HCT116 (cell line): ENCODE results near the gene RAB27B. TPM values are rescaled to one million over a fixed set of nuclear protein-coding genes. Genes with fewer than 3 reads are reported as not detected.

Source experiments
- ATAC-seq: fragments of 200-7000 bp; cut with Tn5 transposase; 2 replicates; pipeline ENCODE4 v1.9.1; 2020; ENCODE audit warnings: mild to moderate bottlenecking, moderate library complexity
- BruUV-seq: library from RNA; stranded (reverse); fragments of 400-500 nt; replicated peaks from 2 replicates; lab custom pipeline; 2021; lab: Mats Ljungman, UMichigan
- CTCF ChIA-PET: fragments of 300-600 bp; sonication (Branson Sonifier 250); formaldehyde crosslinking; loops from one replicate; lab custom pipeline; 2021; ENCODE audit warnings: antibody characterized with exemption; lab: Charles Lee
- POLR2A ChIA-PET: fragments of 300-600, 350-600 bp; sonication (Branson Sonifier 250); formaldehyde crosslinking; loops from one replicate; lab custom pipeline; 2021; ENCODE audit warnings: antibody characterized with exemption; lab: Charles Lee
- RAD21 ChIA-PET, 2 experiments: fragments of 300-600 bp; sonication (Branson Sonifier 250); formaldehyde crosslinking; loops; one replicate each; lab custom pipeline; 2023; ENCODE audit warnings: low total read pairs in 2 of 2; ENCODE audit not compliant: uncharacterized antibody in 2 of 2, unreplicated experiment in 2 of 2, low non-redundant PET in 1 of 2; lab: Charles Lee
- DNase-seq: peaks from one replicate; pipeline ENCODE4 v3.0.0-alpha.2; 2010; ENCODE audit warnings: low read depth, low spot score
- H2AFZ ChIP-seq: fragments of 200-600 bp; shearing (Covaris generic), sonication (generic); 2 replicates; pipeline ENCODE4 v1.6.1; 2017; ENCODE audit warnings: low read depth, mixed run types, mixed read lengths, antibody characterized with exemption, low read length; ENCODE audit not compliant: poor library complexity, severe bottlenecking
- H3K27ac ChIP-seq: 2 replicates; pipeline ENCODE4 v1.5.1; 2012; ENCODE audit warnings: low read depth, low read length
- H3K27me3 ChIP-seq: fragments of 200-600 bp; sonication (generic); 2 replicates; pipeline ENCODE4 v1.6.1; 2016; ENCODE audit warnings: mixed run types, low read length, mixed read lengths; ENCODE audit not compliant: insufficient read depth
- H3K36me3 ChIP-seq, 2 experiments: fragments of 200-500 bp in 1 of 2; fragments of 200-600 bp in 1 of 2; sonication (Bioruptor generic) in 1 of 2; sonication (generic) in 1 of 2; 2 replicates each; pipeline versions ENCODE4 v1.5.1 to v1.6.1; 2014 to 2016; ENCODE audit warnings: low read length in 2 of 2, inconsistent platforms in 1 of 2, mixed read lengths in 1 of 2, mixed run types in 1 of 2; ENCODE audit not compliant: insufficient read depth in 2 of 2, control insufficient read depth in 1 of 2
- H3K4me1 ChIP-seq, 2 experiments: fragments of 200-600 bp in 1 of 2; sonication (generic) in 1 of 2; 2 replicates each; pipeline versions ENCODE4 v1.5.1 to v1.6.1; 2012 to 2017; ENCODE audit warnings: low read length in 2 of 2, inconsistent platforms in 1 of 2, mild to moderate bottlenecking in 1 of 2, mixed read lengths in 1 of 2, mixed run types in 1 of 2, moderate library complexity in 1 of 2; ENCODE audit not compliant: insufficient read depth in 2 of 2, control insufficient read depth in 1 of 2
- H3K4me2 ChIP-seq: fragments of 200-600 bp; sonication (generic); 2 replicates; pipeline ENCODE4 v1.6.1; 2017; ENCODE audit warnings: mixed run types, low read length, mixed read lengths
- H3K4me3 ChIP-seq, 2 experiments: fragments of 200-600 bp in 1 of 2; sonication (generic) in 1 of 2; replicated peaks in 1 of 2; 2 replicates each; pipeline ENCODE4 v1.5.1; 2011 to 2016; ENCODE audit warnings: low read length in 2 of 2, control low read depth in 1 of 2, low read depth in 1 of 2, mild to moderate bottlenecking in 1 of 2, mixed read lengths in 1 of 2, mixed run types in 1 of 2
- H3K79me2 ChIP-seq: fragments of 200-600 bp; sonication (generic); 2 replicates; pipeline ENCODE4 v1.6.1; 2017; ENCODE audit warnings: mild to moderate bottlenecking, mixed run types, low read length, moderate library complexity, mixed read lengths; ENCODE audit not compliant: insufficient read depth
- H3K9ac ChIP-seq: fragments of 200-600 bp; sonication (generic); 2 replicates; pipeline ENCODE4 v1.6.1; 2016; ENCODE audit warnings: low read length, mixed read lengths
- H3K9me2 ChIP-seq: fragments of 200-600 bp; sonication (generic), shearing (Covaris generic); 2 replicates; pipeline ENCODE4 v1.6.1; 2017; ENCODE audit warnings: mixed run types, mild to moderate bottlenecking, moderate library complexity; ENCODE audit not compliant: insufficient read depth
- H3K9me3 ChIP-seq, 2 experiments: fragments of 200-500 bp in 1 of 2; fragments of 200-600 bp in 1 of 2; sonication (Bioruptor generic) in 1 of 2; sonication (generic) in 1 of 2; 2 replicates each; pipeline ENCODE4 v1.6.1; 2014 to 2017; ENCODE audit warnings: low read length in 2 of 2, mixed read lengths in 2 of 2, inconsistent platforms in 1 of 2, low read depth in 1 of 2, mild to moderate bottlenecking in 1 of 2, mixed run types in 1 of 2, moderate library complexity in 1 of 2; ENCODE audit not compliant: control insufficient read depth in 1 of 2, insufficient read depth in 1 of 2
- H4K20me1 ChIP-seq: fragments of 200-600 bp; sonication (generic), shearing (Covaris generic); 2 replicates; pipeline ENCODE4 v1.6.1; 2017; ENCODE audit warnings: mixed run types, mild to moderate bottlenecking, moderate library complexity; ENCODE audit not compliant: insufficient read depth
- CEBPB ChIP-seq: IDR thresholded peaks from 2 replicates; pipeline ENCODE4 v1.6.1; 2012; ENCODE audit warnings: low read depth
- CTCF ChIP-seq, 3 experiments: fragments of 200-600 bp in 1 of 3; sonication (generic) in 1 of 3; IDR thresholded peaks in 2 of 3; conservative IDR thresholded peaks in 1 of 3; 2 replicates each; pipeline ENCODE4 v1.5.1; 2012 to 2017; ENCODE audit warnings: low read depth in 2 of 3, low read length in 2 of 3, antibody characterized with exemption in 1 of 3, borderline replicate concordance in 1 of 3, control low read depth in 1 of 3, mild to moderate bottlenecking in 1 of 3, mixed read lengths in 1 of 3, mixed run types in 1 of 3, moderate library complexity in 1 of 3; ENCODE audit not compliant: insufficient read depth in 1 of 3
- EGR1 ChIP-seq: IDR thresholded peaks from 2 replicates; pipeline ENCODE4 v1.6.1; 2012; ENCODE audit warnings: low read depth
- EZH2 ChIP-seq: fragments of 200-600 bp; sonication (generic); IDR thresholded peaks from 2 replicates; pipeline ENCODE4 v1.6.1; 2017; ENCODE audit warnings: antibody characterized with exemption, mixed run types
- EZH2phosphoT487 ChIP-seq: fragments of 200-600 bp; IDR thresholded peaks from 2 replicates; pipeline ENCODE4 v1.6.1; 2018; ENCODE audit warnings: antibody characterized with exemption, borderline replicate concordance
- FOSL1 ChIP-seq: IDR thresholded peaks from 2 replicates; pipeline ENCODE4 v1.6.1; 2012; ENCODE audit warnings: low read depth
- JUND ChIP-seq: IDR thresholded peaks from 2 replicates; pipeline ENCODE4 v1.6.1; 2012
- POLR2A ChIP-seq: IDR thresholded peaks from 2 replicates; pipeline ENCODE4 v1.7.0; 2011; ENCODE audit warnings: borderline replicate concordance; ENCODE audit not compliant: insufficient read depth, insufficient read length; ENCODE audit errors: extremely low read depth
- POLR2AphosphoS5 ChIP-seq: IDR thresholded peaks from 2 replicates; pipeline ENCODE4 v1.6.1; 2011; ENCODE audit warnings: mild to moderate bottlenecking, low read depth, low read length, moderate library complexity
- SIN3A ChIP-seq: IDR thresholded peaks from 2 replicates; pipeline ENCODE4 v1.6.1; 2012; ENCODE audit warnings: low read depth
- SP1 ChIP-seq: IDR thresholded peaks from 2 replicates; pipeline ENCODE4 v1.6.1; 2012; ENCODE audit warnings: low read depth
- SRF ChIP-seq: IDR thresholded peaks from 2 replicates; pipeline ENCODE4 v1.6.1; 2012; ENCODE audit warnings: low read depth
- TCF7L2 ChIP-seq: IDR thresholded peaks from 2 replicates; pipeline ENCODE4 v1.7.0; 2011; ENCODE audit warnings: borderline replicate concordance, inconsistent platforms; ENCODE audit not compliant: insufficient read depth, insufficient read length; ENCODE audit errors: extremely low read depth
- YY1 ChIP-seq: IDR thresholded peaks from 2 replicates; pipeline ENCODE4 v1.6.1; 2011; ENCODE audit warnings: low read length, low read depth, moderate library complexity, mild to moderate bottlenecking; ENCODE audit not compliant: insufficient replicate concordance; ENCODE audit errors: extremely low read depth
- ZFX ChIP-seq: fragments of 450-650 bp; IDR thresholded peaks from 2 replicates; pipeline ENCODE4 v1.6.1; 2017
- ZNF274 ChIP-seq: fragments of 200-500 bp; sonication (Bioruptor generic); IDR thresholded peaks from 2 replicates; pipeline ENCODE4 v1.6.1; 2014; ENCODE audit warnings: mild to moderate bottlenecking, low read depth, low read length, inconsistent platforms
- intact Hi-C: fragments of 100-400 bp; cut with micrococcal nuclease; formaldehyde crosslinking; loops from 2 replicates; pipeline ENCODE4 v1.10.0; 2022
- total RNA-seq: library from RNA; stranded (reverse); gene quantifications from one replicate; pipeline ENCODE4 v1.2.1, GENCODE V29; 2021; ENCODE audit not compliant: unreplicated experiment
- TF ChIP-seq, protein P1 (sequence below): IDR thresholded peaks from 2 replicates; pipeline ENCODE4 v1.6.1; 2012; ENCODE audit warnings: low read depth
- TF ChIP-seq, protein P2 (sequence below): IDR thresholded peaks from 2 replicates; pipeline ENCODE4 v1.6.1; 2011; ENCODE audit warnings: mild to moderate bottlenecking, low read length, moderate library complexity; ENCODE audit not compliant: insufficient replicate concordance; ENCODE audit errors: extremely low read depth
- TF ChIP-seq, protein P3 (sequence below): IDR thresholded peaks from 2 replicates; pipeline ENCODE4 v1.6.1; 2012

Gene RAB27B
- total RNA-seq, 1 experiment from 2014 or later = 2.2 TPM

- H4K20me1 ChIP-seq = no peaks in the 10 kb centered on the region
- H3K9ac ChIP-seq = no peak overlapping the region
- intact Hi-C loops = no loop called here
- ChIA-PET RAD21 (no interaction called here), CTCF (no interaction called here), POLR2A (no interaction called here)
- no peak overlapping the region for H3K4me2 ChIP-seq
- no peak for ATAC-seq
- no peak for DNase-seq
- no peaks in the 10 kb centered on the region for H3K9me2 ChIP-seq
- TF ChIP-seq ZNF274 = no peak
- TF ChIP-seq YY1 = no peak
- no peak for TF ChIP-seq SP1
- no peak for TF ChIP-seq CTCF (IDR thresholded peaks at IDR 0.05 in 2 of 3, conservative IDR thresholded peaks at IDR 0.05 in 1 of 3; ENCODE audit: borderline replicate concordance in 1 of 3, insufficient read depth in 1 of 3, low read depth in 2 of 3, low read length in 2 of 3)
- TF ChIP-seq ZFX = no peak
- TF ChIP-seq EZH2phosphoT487 = no peak
- no peak for TF ChIP-seq JUND
- TF ChIP-seq, protein P1, sequence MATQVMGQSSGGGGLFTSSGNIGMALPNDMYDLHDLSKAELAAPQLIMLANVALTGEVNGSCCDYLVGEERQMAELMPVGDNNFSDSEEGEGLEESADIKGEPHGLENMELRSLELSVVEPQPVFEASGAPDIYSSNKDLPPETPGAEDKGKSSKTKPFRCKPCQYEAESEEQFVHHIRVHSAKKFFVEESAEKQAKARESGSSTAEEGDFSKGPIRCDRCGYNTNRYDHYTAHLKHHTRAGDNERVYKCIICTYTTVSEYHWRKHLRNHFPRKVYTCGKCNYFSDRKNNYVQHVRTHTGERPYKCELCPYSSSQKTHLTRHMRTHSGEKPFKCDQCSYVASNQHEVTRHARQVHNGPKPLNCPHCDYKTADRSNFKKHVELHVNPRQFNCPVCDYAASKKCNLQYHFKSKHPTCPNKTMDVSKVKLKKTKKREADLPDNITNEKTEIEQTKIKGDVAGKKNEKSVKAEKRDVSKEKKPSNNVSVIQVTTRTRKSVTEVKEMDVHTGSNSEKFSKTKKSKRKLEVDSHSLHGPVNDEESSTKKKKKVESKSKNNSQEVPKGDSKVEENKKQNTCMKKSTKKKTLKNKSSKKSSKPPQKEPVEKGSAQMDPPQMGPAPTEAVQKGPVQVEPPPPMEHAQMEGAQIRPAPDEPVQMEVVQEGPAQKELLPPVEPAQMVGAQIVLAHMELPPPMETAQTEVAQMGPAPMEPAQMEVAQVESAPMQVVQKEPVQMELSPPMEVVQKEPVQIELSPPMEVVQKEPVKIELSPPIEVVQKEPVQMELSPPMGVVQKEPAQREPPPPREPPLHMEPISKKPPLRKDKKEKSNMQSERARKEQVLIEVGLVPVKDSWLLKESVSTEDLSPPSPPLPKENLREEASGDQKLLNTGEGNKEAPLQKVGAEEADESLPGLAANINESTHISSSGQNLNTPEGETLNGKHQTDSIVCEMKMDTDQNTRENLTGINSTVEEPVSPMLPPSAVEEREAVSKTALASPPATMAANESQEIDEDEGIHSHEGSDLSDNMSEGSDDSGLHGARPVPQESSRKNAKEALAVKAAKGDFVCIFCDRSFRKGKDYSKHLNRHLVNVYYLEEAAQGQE = no peak
- no peak for TF ChIP-seq POLR2A
- TF ChIP-seq SIN3A = no peak
- TF ChIP-seq EZH2 = no peak
- TF ChIP-seq, protein P2, sequence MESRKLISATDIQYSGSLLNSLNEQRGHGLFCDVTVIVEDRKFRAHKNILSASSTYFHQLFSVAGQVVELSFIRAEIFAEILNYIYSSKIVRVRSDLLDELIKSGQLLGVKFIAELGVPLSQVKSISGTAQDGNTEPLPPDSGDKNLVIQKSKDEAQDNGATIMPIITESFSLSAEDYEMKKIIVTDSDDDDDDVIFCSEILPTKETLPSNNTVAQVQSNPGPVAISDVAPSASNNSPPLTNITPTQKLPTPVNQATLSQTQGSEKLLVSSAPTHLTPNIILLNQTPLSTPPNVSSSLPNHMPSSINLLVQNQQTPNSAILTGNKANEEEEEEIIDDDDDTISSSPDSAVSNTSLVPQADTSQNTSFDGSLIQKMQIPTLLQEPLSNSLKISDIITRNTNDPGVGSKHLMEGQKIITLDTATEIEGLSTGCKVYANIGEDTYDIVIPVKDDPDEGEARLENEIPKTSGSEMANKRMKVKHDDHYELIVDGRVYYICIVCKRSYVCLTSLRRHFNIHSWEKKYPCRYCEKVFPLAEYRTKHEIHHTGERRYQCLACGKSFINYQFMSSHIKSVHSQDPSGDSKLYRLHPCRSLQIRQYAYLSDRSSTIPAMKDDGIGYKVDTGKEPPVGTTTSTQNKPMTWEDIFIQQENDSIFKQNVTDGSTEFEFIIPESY = no peak
- TF ChIP-seq SRF = no peak
- TF ChIP-seq, protein P3, sequence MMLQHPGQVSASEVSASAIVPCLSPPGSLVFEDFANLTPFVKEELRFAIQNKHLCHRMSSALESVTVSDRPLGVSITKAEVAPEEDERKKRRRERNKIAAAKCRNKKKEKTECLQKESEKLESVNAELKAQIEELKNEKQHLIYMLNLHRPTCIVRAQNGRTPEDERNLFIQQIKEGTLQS = no peak
- TF ChIP-seq CEBPB = no peak
- no peak for TF ChIP-seq FOSL1
- no peak for TF ChIP-seq POLR2AphosphoS5
- no peak for TF ChIP-seq TCF7L2
- TF ChIP-seq EGR1 = no peak
- H3K27ac ChIP-seq = no peak overlapping the region
- no TSS peak for BruUV-seq
- H3K79me2 ChIP-seq = no peaks in the 10 kb centered on the region
- no peaks in the 10 kb centered on the region for H3K4me1 ChIP-seq
- no peaks in the 10 kb centered on the region for H3K27me3 ChIP-seq
- no peak overlapping the region for H3K4me3 ChIP-seq
- H3K9me3 ChIP-seq = no peaks in the 10 kb centered on the region
- H2AFZ ChIP-seq = no peak overlapping the region
- H3K36me3 ChIP-seq = no peaks in the 10 kb centered on the region
Observed at GRCh38 chr18:54914816-54915215, 86.5 kb downstream of the RAB27B start.
